Subcutaneous adipose tissue (tissue), 4 donors: ENCODE data around the gene SLC22A12. TPM values are rescaled to one million over a fixed set of nuclear protein-coding genes. Genes with fewer than 3 reads are reported as not detected.

Experiments used
- CTCF ChIP-seq: fragments of 450-650 bp; IDR thresholded peaks from one replicate; pipeline ENCODE4 v1.5.1; 2016; ENCODE audit warnings: low read depth, mild to moderate bottlenecking, control low read depth, antibody characterized with exemption, moderate library complexity
- total RNA-seq, 4 donors: library from RNA; depleted of rRNA; stranded (reverse); fragments of >200 nt; gene quantifications; one replicate each; pipeline ENCODE4 v1.1.0, GENCODE V29; 2016

Gene SLC22A12
- total RNA-seq, 4 donors from 2014 or later, result not detected

GRCh38 chr11:64559351-64560138, 31.5 kb upstream of the SLC22A12 start:
- TF ChIP-seq CTCF, result no peak

GRCh38 chr11:64560139-64560771, 30.8 kb upstream of the SLC22A12 start:
- TF ChIP-seq CTCF, result no peak

- TF ChIP-seq CTCF, result no peak
Measured at GRCh38 chr11:64560941-64561340, 30.1 kb upstream of the SLC22A12 start.

GRCh38 chr11:64561984-64562722, 28.9 kb upstream of the SLC22A12 start:
- TF ChIP-seq CTCF, result no peak

- TF ChIP-seq CTCF, result no peak
Measured at GRCh38 chr11:64562723-64563351, 28.2 kb upstream of the SLC22A12 start.

GRCh38 chr11:64563966-64564365, 27.1 kb upstream of the SLC22A12 start:
- TF ChIP-seq CTCF, result no peak

- no peak for TF ChIP-seq CTCF
Measured at GRCh38 chr11:64564419-64564818, 26.6 kb upstream of the SLC22A12 start.
